HEK293 (cell line): Measurements from ENCODE around the gene KRCC1.

Experiments
- CTCF ChIA-PET: fragments of 350-600 bp; formaldehyde crosslinking; extraction: SDS; loops from one replicate; lab custom pipeline; 2021; ENCODE audit warnings: antibody characterized with exemption; lab: Yijun Ruan, JAX
- POLR2A ChIA-PET: fragments of 300-600 bp; formaldehyde crosslinking; extraction: SDS; loops from one replicate; lab custom pipeline; 2020; ENCODE audit warnings: antibody characterized with exemption, inconsistent platforms; lab: Yijun Ruan, JAX
- H3K27ac ChIP-seq: fragments of 200-500 bp; sonication (Bioruptor generic); 2 replicates; pipeline ENCODE4 v1.5.1; 2014; ENCODE audit warnings: low read depth, low read length, control low read depth, inconsistent platforms; ENCODE audit errors: extremely low read depth
- H3K36me3 ChIP-seq, 2 experiments: fragments of 200-500 bp in 1 of 2; sonication (Bioruptor generic) in 1 of 2; 1 replicate in 1 of 2; 2 replicates in 1 of 2; pipeline ENCODE4 v1.5.1; 2014 to 2017; ENCODE audit warnings: inconsistent platforms in 2 of 2, low read length in 2 of 2; ENCODE audit not compliant: control insufficient read depth in 2 of 2, insufficient read depth in 1 of 2
- H3K4me1 ChIP-seq: fragments of 200-500 bp; sonication (Bioruptor generic); 2 replicates; pipeline ENCODE4 v1.5.1; 2014; ENCODE audit warnings: mild to moderate bottlenecking, low read length, inconsistent platforms; ENCODE audit not compliant: control insufficient read depth, insufficient read depth
- H3K4me3 ChIP-seq: 2 replicates; pipeline ENCODE4 v1.5.1; 2011; ENCODE audit warnings: low read depth, mild to moderate bottlenecking, control low read depth, low read length, moderate library complexity
- H3K9me3 ChIP-seq: fragments of 200-500 bp; sonication (Bioruptor generic); 2 replicates; pipeline ENCODE4 v1.5.1; 2014; ENCODE audit warnings: low read depth, low read length, inconsistent platforms; ENCODE audit not compliant: control insufficient read depth, insufficient read depth
- HOXA7 ChIP-seq: sonication (generic); formaldehyde crosslinking; IDR thresholded peaks from 2 replicates; pipeline ENCODE4 v1.8.1; 2022; ENCODE audit warnings: missing genetic modification reagents, borderline replicate concordance
- KLF16 ChIP-seq: fragments of 450-650 bp; formaldehyde crosslinking; IDR thresholded peaks from 2 replicates; pipeline ENCODE4 v1.5.1; 2017; ENCODE audit warnings: missing biosample characterization, missing genetic modification characterization
- KLF8 ChIP-seq: fragments of 450-650 bp; formaldehyde crosslinking; IDR thresholded peaks from 2 replicates; pipeline ENCODE4 v1.5.1; 2016; ENCODE audit warnings: missing biosample characterization, missing genetic modification characterization
- REST ChIP-seq: fragments of 450-650 bp; formaldehyde crosslinking; IDR thresholded peaks from 2 replicates; pipeline ENCODE4 v1.5.1; 2016; ENCODE audit warnings: missing biosample characterization, missing genetic modification characterization
- TCF7L2 ChIP-seq: IDR thresholded peaks from 2 replicates; pipeline ENCODE4 v1.6.1; 2011; ENCODE audit warnings: low read depth, mild to moderate bottlenecking, inconsistent platforms, low read length, moderate library complexity, borderline replicate concordance
- ZBTB20 ChIP-seq: fragments of 450-650 bp; formaldehyde crosslinking; IDR thresholded peaks from 2 replicates; pipeline ENCODE4 v1.5.1; 2016; ENCODE audit warnings: missing biosample characterization, missing genetic modification characterization
- ZFP3 ChIP-seq: fragments of 450-650 bp; formaldehyde crosslinking; IDR thresholded peaks from 2 replicates; pipeline ENCODE4 v1.5.1; 2016; ENCODE audit warnings: low read depth, missing biosample characterization, missing genetic modification characterization
- ZFP69B ChIP-seq: fragments of 450-650 bp; formaldehyde crosslinking; IDR thresholded peaks from 2 replicates; pipeline ENCODE4 v1.5.1; 2016; ENCODE audit warnings: missing biosample characterization, missing genetic modification characterization
- ZNF16 ChIP-seq: fragments of 450-650 bp; formaldehyde crosslinking; IDR thresholded peaks from 2 replicates; pipeline ENCODE4 v1.5.1; 2016; ENCODE audit warnings: low read depth, missing biosample characterization, missing genetic modification characterization
- ZNF239 ChIP-seq: fragments of 450-650 bp; formaldehyde crosslinking; IDR thresholded peaks from 2 replicates; pipeline ENCODE4 v1.5.1; 2016; ENCODE audit warnings: missing biosample characterization, missing genetic modification characterization
- ZNF292 ChIP-seq: fragments of 450-650 bp; formaldehyde crosslinking; IDR thresholded peaks from 2 replicates; pipeline ENCODE4 v1.5.1; 2016; ENCODE audit warnings: low read depth, missing biosample characterization, missing genetic modification characterization, borderline replicate concordance
- ZNF302 ChIP-seq: fragments of 450-650 bp; formaldehyde crosslinking; IDR thresholded peaks from 2 replicates; pipeline ENCODE4 v1.5.1; 2016; ENCODE audit warnings: missing biosample characterization, missing genetic modification characterization, low read depth
- ZNF324 ChIP-seq: fragments of 450-650 bp; formaldehyde crosslinking; IDR thresholded peaks from 2 replicates; pipeline ENCODE4 v1.5.1; 2016; ENCODE audit warnings: missing biosample characterization, missing genetic modification characterization
- ZNF335 ChIP-seq: fragments of 450-650 bp; formaldehyde crosslinking; conservative IDR thresholded peaks from 2 replicates; pipeline ENCODE4 v1.5.1; 2016; ENCODE audit warnings: missing biosample characterization, missing genetic modification characterization
- ZNF37A ChIP-seq: fragments of 450-650 bp; IDR thresholded peaks from 2 replicates; pipeline ENCODE4 v1.5.1; 2018; ENCODE audit warnings: missing biosample characterization, missing genetic modification characterization
- ZNF391 ChIP-seq: fragments of 450-650 bp; formaldehyde crosslinking; IDR thresholded peaks from 2 replicates; pipeline ENCODE4 v1.5.1; 2016; ENCODE audit warnings: low read depth, missing biosample characterization, missing genetic modification characterization, borderline replicate concordance
- ZNF433 ChIP-seq: fragments of 450-650 bp; formaldehyde crosslinking; IDR thresholded peaks from 2 replicates; pipeline ENCODE4 v1.5.1; 2016; ENCODE audit warnings: missing biosample characterization, missing genetic modification characterization, low read depth
- ZNF521 ChIP-seq: fragments of 450-650 bp; formaldehyde crosslinking; IDR thresholded peaks from 2 replicates; pipeline ENCODE4 v1.5.1; 2017; ENCODE audit warnings: missing biosample characterization, mild to moderate bottlenecking, missing genetic modification characterization
- ZNF560 ChIP-seq: fragments of 450-650 bp; formaldehyde crosslinking; IDR thresholded peaks from 2 replicates; pipeline ENCODE4 v1.5.1; 2017; ENCODE audit warnings: missing biosample characterization, missing genetic modification characterization, borderline replicate concordance
- ZNF571 ChIP-seq: fragments of 450-650 bp; formaldehyde crosslinking; IDR thresholded peaks from 2 replicates; pipeline ENCODE4 v1.5.0; 2017; ENCODE audit warnings: missing biosample characterization, missing genetic modification characterization
- ZNF596 ChIP-seq: fragments of 450-650 bp; IDR thresholded peaks from 2 replicates; pipeline ENCODE4 v1.5.0; 2018; ENCODE audit warnings: missing biosample characterization, mild to moderate bottlenecking, missing genetic modification characterization, moderate library complexity
- ZNF621 ChIP-seq: fragments of 450-650 bp; formaldehyde crosslinking; IDR thresholded peaks from 2 replicates; pipeline ENCODE4 v1.5.1; 2017; ENCODE audit warnings: missing biosample characterization, missing genetic modification characterization
- ZNF624 ChIP-seq: fragments of 450-650 bp; formaldehyde crosslinking; IDR thresholded peaks from 2 replicates; pipeline ENCODE4 v1.5.1; 2017; ENCODE audit warnings: missing biosample characterization, missing genetic modification characterization
- ZNF626 ChIP-seq: fragments of 450-650 bp; sonication (Bioruptor Pico); formaldehyde crosslinking; IDR thresholded peaks from 2 replicates; pipeline ENCODE4 v1.5.1; 2018; ENCODE audit warnings: missing biosample characterization, missing genetic modification characterization, inconsistent platforms
- ZNF792 ChIP-seq: fragments of 450-650 bp; formaldehyde crosslinking; IDR thresholded peaks from 2 replicates; pipeline ENCODE4 v1.5.1; 2016; ENCODE audit warnings: missing biosample characterization, missing genetic modification characterization
- TF ChIP-seq, protein P1 (sequence below): fragments of 450-650 bp; formaldehyde crosslinking; IDR thresholded peaks from 2 replicates; pipeline ENCODE4 v1.5.1; 2016; ENCODE audit warnings: missing biosample characterization, missing genetic modification characterization, low read depth
- TF ChIP-seq, protein P2 (sequence below): fragments of 450-650 bp; formaldehyde crosslinking; conservative IDR thresholded peaks from 2 replicates; pipeline ENCODE4 v1.5.1; 2016; ENCODE audit warnings: low read depth, missing biosample characterization, missing genetic modification characterization
- TF ChIP-seq, protein P3 (sequence below): fragments of 450-650 bp; formaldehyde crosslinking; IDR thresholded peaks from 2 replicates; pipeline ENCODE4 v1.5.1; 2017; ENCODE audit warnings: missing biosample characterization, missing genetic modification characterization

KRCC1 gene

GRCh38 chr2:88098558-88098900, 42.9 kb upstream of the KRCC1 start:
- H3K27ac ChIP-seq, result no peak overlapping the region
- no peaks in the 10 kb centered on the region for H3K36me3 ChIP-seq
- H3K4me3 ChIP-seq, result no peak overlapping the region
- POLR2A ChIA-PET, result no interaction called here
- H3K9me3 ChIP-seq, result no peaks in the 10 kb centered on the region
- CTCF ChIA-PET, result interaction anchor here (0.9 to 1.2 kb wide), 2 partner anchors 20 to 38 kb away, joined by 3 read pairs; no protein-coding TSS in a partner anchor
- TF ChIP-seq, protein P1, sequence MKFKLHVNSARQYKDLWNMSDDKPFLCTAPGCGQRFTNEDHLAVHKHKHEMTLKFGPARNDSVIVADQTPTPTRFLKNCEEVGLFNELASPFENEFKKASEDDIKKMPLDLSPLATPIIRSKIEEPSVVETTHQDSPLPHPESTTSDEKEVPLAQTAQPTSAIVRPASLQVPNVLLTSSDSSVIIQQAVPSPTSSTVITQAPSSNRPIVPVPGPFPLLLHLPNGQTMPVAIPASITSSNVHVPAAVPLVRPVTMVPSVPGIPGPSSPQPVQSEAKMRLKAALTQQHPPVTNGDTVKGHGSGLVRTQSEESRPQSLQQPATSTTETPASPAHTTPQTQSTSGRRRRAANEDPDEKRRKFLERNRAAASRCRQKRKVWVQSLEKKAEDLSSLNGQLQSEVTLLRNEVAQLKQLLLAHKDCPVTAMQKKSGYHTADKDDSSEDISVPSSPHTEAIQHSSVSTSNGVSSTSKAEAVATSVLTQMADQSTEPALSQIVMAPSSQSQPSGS (tag by site-specific recombination), result no peak
- TF ChIP-seq ZNF302 (tag by site-specific recombination) (no peak), REST (tag by site-specific recombination) (no peak), TCF7L2 (no peak), ZNF521 (tag by site-specific recombination) (no peak), ZNF391 (tag by site-specific recombination) (no peak), ZNF37A (no peak), ZFP69B (no peak), ZBTB20 (tag by site-specific recombination) (no peak), ZNF292 (tag by site-specific recombination) (no peak), ZNF571 (tag by site-specific recombination) (no peak), ZNF624 (no peak), ZNF560 (tag by site-specific recombination) (no peak)
- TF ChIP-seq, protein P2, sequence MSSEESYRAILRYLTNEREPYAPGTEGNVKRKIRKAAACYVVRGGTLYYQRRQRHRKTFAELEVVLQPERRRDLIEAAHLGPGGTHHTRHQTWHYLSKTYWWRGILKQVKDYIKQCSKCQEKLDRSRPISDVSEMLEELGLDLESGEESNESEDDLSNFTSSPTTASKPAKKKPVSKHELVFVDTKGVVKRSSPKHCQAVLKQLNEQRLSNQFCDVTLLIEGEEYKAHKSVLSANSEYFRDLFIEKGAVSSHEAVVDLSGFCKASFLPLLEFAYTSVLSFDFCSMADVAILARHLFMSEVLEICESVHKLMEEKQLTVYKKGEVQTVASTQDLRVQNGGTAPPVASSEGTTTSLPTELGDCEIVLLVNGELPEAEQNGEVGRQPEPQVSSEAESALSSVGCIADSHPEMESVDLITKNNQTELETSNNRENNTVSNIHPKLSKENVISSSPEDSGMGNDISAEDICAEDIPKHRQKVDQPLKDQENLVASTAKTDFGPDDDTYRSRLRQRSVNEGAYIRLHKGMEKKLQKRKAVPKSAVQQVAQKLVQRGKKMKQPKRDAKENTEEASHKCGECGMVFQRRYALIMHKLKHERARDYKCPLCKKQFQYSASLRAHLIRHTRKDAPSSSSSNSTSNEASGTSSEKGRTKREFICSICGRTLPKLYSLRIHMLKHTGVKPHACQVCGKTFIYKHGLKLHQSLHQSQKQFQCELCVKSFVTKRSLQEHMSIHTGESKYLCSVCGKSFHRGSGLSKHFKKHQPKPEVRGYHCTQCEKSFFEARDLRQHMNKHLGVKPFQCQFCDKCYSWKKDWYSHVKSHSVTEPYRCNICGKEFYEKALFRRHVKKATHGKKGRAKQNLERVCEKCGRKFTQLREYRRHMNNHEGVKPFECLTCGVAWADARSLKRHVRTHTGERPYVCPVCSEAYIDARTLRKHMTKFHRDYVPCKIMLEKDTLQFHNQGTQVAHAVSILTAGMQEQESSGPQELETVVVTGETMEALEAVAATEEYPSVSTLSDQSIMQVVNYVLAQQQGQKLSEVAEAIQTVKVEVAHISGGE (tag by site-specific recombination), result no peak
- no peaks in the 10 kb centered on the region for H3K4me1 ChIP-seq

DNA sequence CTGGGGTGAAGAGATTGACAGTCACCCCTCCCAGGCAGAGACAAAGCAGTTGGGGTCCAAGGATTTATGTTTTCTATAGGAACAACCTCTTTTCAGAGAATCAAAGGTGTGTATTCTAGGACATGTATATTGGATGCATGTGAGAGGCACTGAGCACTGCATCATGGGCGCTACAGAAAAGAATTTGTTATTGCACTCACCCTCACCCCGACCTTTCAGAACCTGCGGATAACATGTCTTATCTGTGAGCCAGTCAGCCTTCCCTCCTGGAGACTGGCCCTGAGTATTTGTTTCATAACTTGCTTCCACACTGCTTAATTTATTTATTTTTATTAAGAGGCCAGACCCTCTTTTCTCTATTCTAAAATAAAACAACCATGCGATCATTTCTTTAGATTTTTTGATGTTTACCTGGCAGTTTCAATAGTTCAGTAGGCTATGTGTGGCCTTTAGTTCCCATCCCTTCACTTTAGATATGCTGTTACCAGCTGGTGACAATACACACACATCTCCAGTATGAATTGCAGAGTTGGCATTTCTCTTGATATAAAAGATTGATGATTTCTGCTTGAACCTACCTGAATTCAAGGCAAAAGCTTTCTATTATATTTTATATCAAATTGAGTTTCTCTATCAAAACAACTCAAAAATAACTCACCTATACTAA, 42.4 kb upstream of the KRCC1 start:
- Histone ChIP-seq H3K4me3 (no peak overlapping the region), H3K27ac (no peak overlapping the region), H3K36me3 (no peaks in the 10 kb centered on the region), H3K9me3 (no peaks in the 10 kb centered on the region), H3K4me1 (no peaks in the 10 kb centered on the region)
- CTCF ChIA-PET, result interaction anchor here (0.9 to 1.2 kb wide), 2 partner anchors 19 to 38 kb away, joined by 3 read pairs; no protein-coding TSS in a partner anchor
- POLR2A ChIA-PET, result no interaction called here
- no peak for TF ChIP-seq ZNF792 (tag by site-specific recombination)
- no peak for TF ChIP-seq KLF8
- TF ChIP-seq, protein P3, sequence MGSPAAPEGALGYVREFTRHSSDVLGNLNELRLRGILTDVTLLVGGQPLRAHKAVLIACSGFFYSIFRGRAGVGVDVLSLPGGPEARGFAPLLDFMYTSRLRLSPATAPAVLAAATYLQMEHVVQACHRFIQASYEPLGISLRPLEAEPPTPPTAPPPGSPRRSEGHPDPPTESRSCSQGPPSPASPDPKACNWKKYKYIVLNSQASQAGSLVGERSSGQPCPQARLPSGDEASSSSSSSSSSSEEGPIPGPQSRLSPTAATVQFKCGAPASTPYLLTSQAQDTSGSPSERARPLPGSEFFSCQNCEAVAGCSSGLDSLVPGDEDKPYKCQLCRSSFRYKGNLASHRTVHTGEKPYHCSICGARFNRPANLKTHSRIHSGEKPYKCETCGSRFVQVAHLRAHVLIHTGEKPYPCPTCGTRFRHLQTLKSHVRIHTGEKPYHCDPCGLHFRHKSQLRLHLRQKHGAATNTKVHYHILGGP (tag by site-specific recombination), result no peak
- no peak for TF ChIP-seq ZFP3 (tag by site-specific recombination)
- no peak for TF ChIP-seq HOXA7 (CRISPR knock-in tag)
- no peak for TF ChIP-seq KLF16 (tag by site-specific recombination)
- no peak for TF ChIP-seq ZNF433 (tag by site-specific recombination)
- TF ChIP-seq ZNF335 (tag by site-specific recombination), result no peak
- TF ChIP-seq ZNF596 (tag by site-specific recombination), result no peak
- no peak for TF ChIP-seq ZNF16 (tag by site-specific recombination)
- no peak for TF ChIP-seq ZNF239
- TF ChIP-seq ZNF626 (tag by site-specific recombination), result no peak
- TF ChIP-seq ZNF324 (tag by site-specific recombination), result no peak
- no peak for TF ChIP-seq ZNF621
